HG02938 (cell line): ENCODE data around the gene EIF2AK2.

ENCODE experiments used
- ATAC-seq: cut with Tn5 transposase; IDR thresholded peaks from one replicate; pipeline ENCODE4 v1.9.1; 2021; ENCODE audit warnings: mild to moderate bottlenecking, moderate library complexity; ENCODE audit not compliant: unreplicated experiment

The EIF2AK2 gene

GRCh38 chr2:37104178-37104577, 52.6 kb downstream of the EIF2AK2 start:
- ATAC-seq = no peak

DNA sequence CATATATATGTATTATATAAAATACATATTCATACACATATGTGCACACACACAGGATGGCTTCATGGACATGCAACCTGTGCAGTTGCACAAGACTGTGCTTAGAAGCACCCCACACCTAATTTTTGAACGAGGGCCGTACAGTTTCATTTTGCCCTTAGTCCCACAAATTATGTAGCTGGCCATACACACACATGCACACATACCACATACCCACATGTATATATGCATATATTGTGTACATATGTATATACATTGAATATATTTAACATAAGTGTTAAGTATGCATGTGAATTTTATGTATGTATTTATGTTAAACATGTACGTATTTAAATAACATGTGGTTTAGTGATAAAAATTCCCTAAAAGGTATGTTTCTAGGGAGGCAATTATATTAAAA, 54.2 kb downstream of the EIF2AK2 start:
- ATAC-seq = no peak

GRCh38 chr2:37100054-37100453, 56.7 kb downstream of the EIF2AK2 start:
- no peak for ATAC-seq

DNA sequence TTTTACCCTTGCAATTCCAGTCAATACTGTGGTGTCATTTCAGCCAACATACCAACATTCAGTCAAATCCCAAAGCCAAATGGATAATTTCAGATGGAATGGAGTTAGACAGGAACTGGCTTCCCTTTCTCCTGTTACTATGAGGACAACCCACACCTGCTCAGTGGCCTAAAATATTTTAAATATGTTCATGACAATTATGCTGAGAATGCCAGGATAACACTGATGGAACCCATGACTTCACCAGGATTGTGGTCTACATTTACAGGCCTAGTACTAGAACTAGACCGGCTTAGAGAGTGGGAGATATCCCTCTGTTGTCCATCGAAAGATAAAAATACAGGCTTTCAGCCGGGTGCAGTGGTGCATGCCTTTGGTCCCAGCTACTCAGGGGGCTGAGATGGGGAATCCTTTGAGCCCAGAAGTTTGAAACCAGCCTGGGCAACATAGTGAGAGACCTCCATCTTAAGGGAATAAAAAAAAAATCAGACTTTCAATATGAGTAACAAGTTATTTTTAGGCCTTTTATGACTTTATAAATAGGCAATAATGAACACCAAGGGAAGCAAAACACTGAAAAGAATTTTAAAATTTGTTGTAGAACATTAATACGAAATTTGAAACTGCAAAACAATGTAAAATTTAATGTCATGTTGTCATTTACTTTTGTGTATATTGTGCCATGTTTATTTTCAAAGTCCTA, 58.2 kb downstream of the EIF2AK2 start:
- ATAC-seq = no peak

GRCh38 chr2:37096568-37096967, 60.2 kb downstream of the EIF2AK2 start:
- no peak for ATAC-seq

- ATAC-seq = peak; percentile 51
Observed at GRCh38 chr2:37091873-37092272, 64.9 kb downstream of the EIF2AK2 start.

DNA sequence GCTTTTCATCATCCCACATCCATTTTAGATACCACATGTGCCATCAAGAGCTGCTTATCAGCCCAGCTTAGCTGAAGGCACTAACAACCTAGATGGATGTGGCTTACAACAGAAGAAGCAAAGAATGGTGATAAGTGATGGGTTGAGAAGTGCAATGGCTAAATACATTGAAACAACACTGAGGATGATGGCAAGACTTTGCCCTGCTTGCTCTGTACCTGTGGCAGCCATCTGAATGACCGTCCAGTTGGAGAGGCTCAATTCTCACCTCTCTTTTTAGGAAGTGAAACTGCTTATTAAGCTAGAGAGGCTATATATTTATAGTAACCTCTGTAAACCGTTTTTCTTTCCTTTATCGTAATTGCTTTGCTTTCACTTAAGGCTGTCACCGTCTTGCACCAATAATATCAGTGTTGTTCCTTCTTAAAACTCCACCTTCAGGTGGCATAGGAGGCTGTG, 66.7 kb downstream of the EIF2AK2 start:
- peak; percentile 90 for ATAC-seq

DNA sequence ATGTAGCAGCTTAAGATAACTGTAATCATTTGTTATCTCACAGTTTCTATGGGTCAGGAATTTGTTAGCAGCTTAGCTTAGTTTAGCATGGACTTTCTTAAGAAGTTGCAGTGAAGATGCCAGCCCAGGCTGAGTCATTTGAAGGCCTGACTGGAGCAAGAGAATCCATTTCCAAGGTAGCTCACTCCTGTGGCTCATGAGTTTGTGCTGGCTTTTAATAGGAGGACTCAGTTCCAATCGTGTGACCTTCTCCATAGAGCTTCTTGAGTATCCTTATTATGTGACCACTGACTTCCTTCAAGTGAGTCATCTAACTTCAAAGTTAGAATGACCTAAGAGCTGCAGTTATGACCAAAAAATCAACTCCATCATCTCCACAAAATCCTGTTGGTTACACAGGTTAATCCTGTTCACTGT, 71.0 kb downstream of the EIF2AK2 start:
- no peak for ATAC-seq

DNA sequence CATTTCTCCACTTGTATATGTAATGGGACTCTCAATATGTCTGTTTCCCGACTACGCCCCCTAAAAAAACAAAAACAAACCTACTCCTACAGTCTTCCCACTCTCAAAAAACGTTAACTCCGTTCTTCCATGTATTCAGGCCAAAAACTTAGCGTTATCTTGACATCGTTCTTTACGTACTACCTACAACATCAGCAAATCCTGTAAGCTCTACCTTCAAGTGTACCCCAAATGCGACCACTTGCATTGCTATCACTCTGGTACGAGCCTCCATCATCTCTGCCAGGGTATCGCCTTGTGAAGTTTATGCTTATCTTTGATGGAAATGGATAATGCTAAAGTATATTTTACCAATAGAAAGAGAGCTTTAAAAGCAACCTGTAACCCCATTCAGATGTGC, 72.0 kb downstream of the EIF2AK2 start:
- ATAC-seq = no peak

GRCh38 chr2:37083873-37084794, 72.6 kb downstream of the EIF2AK2 start, which contains the start of the genes GPATCH11 and HEATR5B:
TSS of gene GPATCH11 (plus strand) at chr2:37084518. CDS start at chr2:37088382, 3,864 bp downstream.
TSS of gene HEATR5B (minus strand) at chr2:37084372. CDS start at chr2:37083414, 958 bp downstream.
- peak; percentile 78 for ATAC-seq

- ATAC-seq = no peak
Observed at GRCh38 chr2:37080689-37081088, 76.1 kb downstream of the EIF2AK2 start.

- no peak for ATAC-seq
Observed at GRCh38 chr2:37080266-37080665, 76.5 kb downstream of the EIF2AK2 start.

DNA sequence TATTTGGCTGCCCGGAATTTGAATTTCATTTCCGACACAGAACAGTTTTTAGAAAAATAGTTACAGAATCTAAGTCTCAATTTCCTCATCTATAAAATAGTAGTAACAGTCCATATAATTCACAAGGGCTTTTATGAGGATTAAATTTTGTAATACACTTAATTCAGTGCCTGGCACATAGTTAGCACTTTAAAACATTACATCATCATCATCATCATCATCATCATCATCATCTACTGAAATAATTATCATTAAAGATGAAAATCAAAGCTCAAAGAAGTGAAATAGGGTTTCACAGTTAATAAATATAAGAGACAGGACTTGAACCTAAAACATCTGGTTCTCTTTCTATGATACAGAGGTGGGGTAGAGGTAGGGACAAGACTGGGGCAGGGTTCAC, 85.8 kb downstream of the EIF2AK2 start:
- no peak for ATAC-seq

DNA sequence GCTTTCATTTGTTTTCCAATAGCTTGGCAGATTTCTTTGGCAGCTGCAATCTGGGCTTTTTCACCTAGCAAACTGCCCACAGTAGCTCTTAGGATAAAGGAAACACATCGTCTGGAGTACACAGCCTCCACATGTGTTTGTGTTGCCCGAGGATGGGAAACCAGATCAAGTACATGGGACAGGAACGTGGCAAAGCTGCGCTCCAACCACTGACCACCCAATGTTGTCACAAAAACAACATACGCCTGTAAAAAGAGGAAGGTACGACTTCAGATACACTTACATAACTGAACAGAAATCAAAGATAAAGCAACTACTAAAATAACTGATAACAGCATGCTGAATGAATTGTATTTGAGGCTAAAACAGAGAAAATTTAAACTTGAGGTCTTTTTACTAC, 88.1 kb downstream of the EIF2AK2 start:
- no peak for ATAC-seq

DNA sequence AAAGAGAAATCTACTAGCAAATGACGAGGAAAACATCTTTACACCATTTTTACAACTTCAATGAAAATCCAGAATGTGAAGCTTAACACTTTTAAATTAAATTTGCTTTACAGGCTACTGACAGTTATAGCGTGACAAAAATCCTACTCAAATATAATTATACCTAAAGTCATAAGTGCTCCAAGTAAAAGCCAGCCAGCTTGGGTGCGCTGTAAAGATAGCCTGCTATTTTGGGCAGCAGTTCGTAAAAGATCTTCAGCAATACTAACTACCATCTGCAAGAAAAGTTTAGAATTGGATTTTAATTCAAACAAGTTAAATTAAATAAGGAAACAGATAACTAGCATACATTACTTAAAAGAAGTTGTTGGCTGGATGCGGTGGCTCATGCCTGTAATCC, 95.0 kb downstream of the EIF2AK2 start:
- no peak for ATAC-seq

DNA sequence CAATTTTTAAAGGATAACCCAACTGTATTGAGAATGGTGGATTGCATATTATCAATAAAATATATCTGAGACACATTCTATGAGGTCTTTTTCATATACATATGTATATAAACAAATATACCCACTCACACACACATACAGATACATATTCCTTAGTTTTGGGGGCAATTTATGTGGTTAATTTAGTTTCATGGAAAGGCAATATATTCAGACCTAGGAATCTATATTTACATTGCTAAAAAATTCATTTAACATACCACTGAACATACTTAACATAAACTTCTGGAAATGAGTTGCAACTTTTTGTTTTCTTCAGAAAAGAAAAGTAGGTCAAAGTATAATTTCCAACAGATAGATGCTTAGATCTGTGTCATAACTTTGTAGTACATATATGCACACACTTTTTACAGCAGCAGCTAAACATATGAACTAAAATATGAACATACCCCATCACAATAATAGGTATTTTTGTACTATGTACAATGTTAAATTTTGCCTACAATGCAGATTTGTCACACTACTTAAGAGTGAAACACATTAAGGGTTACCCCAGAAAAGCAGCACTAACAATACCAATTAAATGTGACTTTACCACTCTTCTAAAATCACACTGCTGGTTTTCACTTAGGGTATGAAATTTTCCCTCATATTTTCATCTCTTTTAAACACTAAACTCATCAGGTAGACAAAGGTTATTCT, 95.6 kb downstream of the EIF2AK2 start:
- no peak for ATAC-seq

DNA sequence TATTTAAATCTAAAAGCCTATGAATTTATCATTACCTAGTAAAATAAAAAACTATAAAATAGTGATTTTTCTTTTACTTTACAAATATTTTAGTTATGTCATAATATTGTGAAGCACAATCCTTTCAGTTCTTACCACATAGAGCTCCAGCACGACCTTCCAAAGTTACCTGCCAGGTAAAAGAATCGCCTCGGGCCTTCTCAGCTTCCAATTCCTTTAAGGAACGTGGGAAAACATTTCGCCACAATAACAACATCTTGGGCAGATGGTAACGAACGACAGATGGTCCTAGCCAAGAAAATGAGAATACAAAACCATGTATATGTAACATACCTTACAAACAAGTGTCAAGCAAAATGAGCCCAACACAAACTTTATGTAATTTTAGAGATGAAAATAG, 96.3 kb downstream of the EIF2AK2 start:
- no peak for ATAC-seq

GRCh38 chr2:37059841-37060240, 96.9 kb downstream of the EIF2AK2 start:
- no peak for ATAC-seq

DNA sequence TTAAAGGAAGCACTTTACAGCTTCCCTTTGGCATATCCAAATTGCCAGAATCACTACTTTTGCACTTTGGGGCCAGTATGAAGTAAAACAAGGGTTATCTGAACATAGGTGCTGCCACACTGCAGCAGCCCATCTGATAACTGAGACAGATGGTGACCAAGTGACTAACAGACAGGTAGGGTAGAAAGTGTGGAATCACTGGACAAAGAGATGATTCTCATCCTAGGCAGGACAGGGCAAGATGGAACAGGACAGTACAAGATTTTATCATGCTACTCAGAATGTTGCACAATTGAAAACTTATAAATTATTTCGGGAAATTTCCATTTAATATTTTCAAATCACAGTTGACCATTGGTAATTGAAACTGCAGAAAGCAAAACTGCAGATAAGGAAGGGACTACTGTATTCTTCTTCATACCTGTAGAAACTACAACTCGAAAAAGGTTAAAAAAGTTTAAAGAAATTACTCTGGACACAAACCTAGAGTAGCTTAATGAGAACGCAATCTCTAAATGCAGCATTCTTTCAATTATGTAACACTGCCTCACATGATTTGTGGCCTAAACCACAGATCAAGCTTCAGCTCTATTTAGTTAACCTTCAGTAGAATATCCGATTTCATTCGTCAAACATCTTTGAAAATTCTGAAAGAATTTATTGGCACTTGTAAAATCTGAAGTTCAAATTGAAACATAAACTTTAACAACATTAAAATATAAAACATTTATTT, 104.0 kb downstream of the EIF2AK2 start:
- ATAC-seq = no peak
